IMR-90 (cell line): ENCODE data around the gene HMBS. TPM values are rescaled to one million over a fixed set of nuclear protein-coding genes. Genes with fewer than 3 reads are reported as not detected.

Experiments used
- ATAC-seq: fragments of 200-7000 bp; cut with Tn5 transposase; 2 replicates; pipeline ENCODE4 v1.9.1; 2020; ENCODE audit warnings: low read depth, mild to moderate bottlenecking, moderate library complexity
- BruUV-seq: library from RNA; stranded (reverse); fragments of 400-500 nt; replicated peaks from 2 replicates; lab custom pipeline; 2021; lab: Mats Ljungman, UMichigan
- CTCF ChIA-PET: fragments of 300-600 bp; formaldehyde crosslinking; extraction: SDS; loops from one replicate; lab custom pipeline; 2021; ENCODE audit warnings: antibody characterized with exemption; lab: Yijun Ruan, JAX
- POLR2A ChIA-PET: fragments of 300-600 bp; sonication (Branson Sonifier 250); formaldehyde crosslinking; loops from one replicate; lab custom pipeline; 2022; ENCODE audit warnings: antibody characterized with exemption; ENCODE audit not compliant: unreplicated experiment; lab: Charles Lee
- DNase-seq: peaks from one replicate; pipeline ENCODE4 v3.0.0; 2013
- H2AFZ ChIP-seq: replicated peaks from 2 replicates; pipeline ENCODE3; 2013; ENCODE audit warnings: low read length, mild to moderate bottlenecking; ENCODE audit not compliant: poor library complexity
- H2AK5ac ChIP-seq: 2 replicates; pipeline ENCODE4 v1.6.1; 2013; ENCODE audit warnings: low read depth, low read length, inconsistent platforms
- H2AK9ac ChIP-seq: replicated peaks from 2 replicates; pipeline ENCODE3; 2013; ENCODE audit warnings: mild to moderate bottlenecking, low read depth, low read length, moderate library complexity; ENCODE audit not compliant: poor library complexity
- H2BK120ac ChIP-seq: 2 replicates; pipeline ENCODE4 v1.6.1; 2013; ENCODE audit warnings: low read depth, low read length, inconsistent platforms
- H2BK15ac ChIP-seq: 3 replicates; pipeline ENCODE4 v1.6.1; 2013; ENCODE audit warnings: low read depth, low read length, inconsistent platforms
- H2BK20ac ChIP-seq: 2 replicates; pipeline ENCODE4 v1.6.1; 2013; ENCODE audit warnings: low read depth, mild to moderate bottlenecking, inconsistent platforms, low read length, moderate library complexity
- H2BK5ac ChIP-seq: 2 replicates; pipeline ENCODE4 v1.6.1; 2013; ENCODE audit warnings: mild to moderate bottlenecking, low read depth, low read length, inconsistent platforms; ENCODE audit not compliant: poor library complexity, severe bottlenecking
- H3K14ac ChIP-seq: replicated peaks from 2 replicates; pipeline ENCODE4 v1.6.1; 2013; ENCODE audit warnings: low read depth, low read length, inconsistent platforms
- H3K18ac ChIP-seq: 2 replicates; pipeline ENCODE4 v1.6.1; 2013; ENCODE audit warnings: low read depth, low read length, control low read depth
- H3K23ac ChIP-seq: 2 replicates; pipeline ENCODE4 v1.6.1; 2013; ENCODE audit warnings: low read depth, low read length, inconsistent platforms
- H3K27ac ChIP-seq: 2 replicates; pipeline ENCODE4 v1.5.1; 2013; ENCODE audit warnings: mild to moderate bottlenecking, control low read depth, low read length; ENCODE audit not compliant: insufficient read depth
- H3K27me3 ChIP-seq: 2 replicates; pipeline ENCODE4 v1.6.1; 2013; ENCODE audit warnings: low read length; ENCODE audit not compliant: control insufficient read depth, insufficient read depth
- H3K36me3 ChIP-seq: 2 replicates; pipeline ENCODE4 v1.6.1; 2013; ENCODE audit warnings: low read length, mixed read lengths; ENCODE audit not compliant: control insufficient read depth, insufficient read depth
- H3K4ac ChIP-seq: 2 replicates; pipeline ENCODE4 v1.6.1; 2013; ENCODE audit warnings: low read depth, low read length, inconsistent platforms
- H3K4me1 ChIP-seq: 2 replicates; pipeline ENCODE4 v1.6.1; 2013; ENCODE audit warnings: low read length, mixed read lengths; ENCODE audit not compliant: control insufficient read depth, insufficient read depth
- H3K4me2 ChIP-seq: 2 replicates; pipeline ENCODE4 v1.6.1; 2013; ENCODE audit warnings: low read depth, mild to moderate bottlenecking, control low read depth, low read length, moderate library complexity
- H3K4me3 ChIP-seq: 2 replicates; pipeline ENCODE4 v1.5.1; 2013; ENCODE audit warnings: low read depth, mild to moderate bottlenecking, control low read depth, low read length, moderate library complexity; ENCODE audit not compliant: insufficient read depth
- H3K56ac ChIP-seq: 2 replicates; pipeline ENCODE4 v1.6.1; 2013; ENCODE audit warnings: low read length, inconsistent platforms; ENCODE audit not compliant: insufficient read depth; ENCODE audit errors: extremely low read depth
- H3K79me1 ChIP-seq, 2 experiments: 2 replicates each; pipeline ENCODE4 v1.6.1; 2013; ENCODE audit warnings: low read length in 2 of 2, inconsistent platforms in 1 of 2, low read depth in 1 of 2
- H3K9ac ChIP-seq: 2 replicates; pipeline ENCODE4 v1.6.1; 2013; ENCODE audit warnings: low read depth, low read length, control low read depth
- H3K9me1 ChIP-seq: 2 replicates; pipeline ENCODE4 v1.6.1; 2013; ENCODE audit warnings: low read length, inconsistent platforms; ENCODE audit not compliant: insufficient read depth
- H3K9me3 ChIP-seq: 2 replicates; pipeline ENCODE4 v1.6.1; 2013; ENCODE audit warnings: low read length; ENCODE audit not compliant: control insufficient read depth, insufficient read depth
- H4K20me1 ChIP-seq: 2 replicates; pipeline ENCODE4 v1.6.1; 2013; ENCODE audit warnings: low read length, inconsistent platforms; ENCODE audit not compliant: insufficient read depth
- H4K5ac ChIP-seq: 2 replicates; pipeline ENCODE4 v1.6.1; 2013; ENCODE audit warnings: mild to moderate bottlenecking, low read depth, low read length, control low read depth
- H4K8ac ChIP-seq, 2 experiments: 2 replicates each; pipeline ENCODE4 v1.6.1; 2013; ENCODE audit warnings: low read depth in 2 of 2, low read length in 2 of 2, control low read depth in 1 of 2, inconsistent platforms in 1 of 2
- H4K91ac ChIP-seq: 2 replicates; pipeline ENCODE4 v1.6.1; 2013; ENCODE audit warnings: low read depth, low read length, inconsistent platforms; ENCODE audit not compliant: insufficient read depth
- CEBPB ChIP-seq: IDR thresholded peaks from 2 replicates; pipeline ENCODE4 v1.6.1; 2012; ENCODE audit warnings: low read depth, low read length, improper control_type of control experiment
- CHD1 ChIP-seq: IDR thresholded peaks from 2 replicates; pipeline ENCODE4 v1.6.1; 2012; ENCODE audit warnings: low read depth, low read length, improper control_type of control experiment
- CTCF ChIP-seq: conservative IDR thresholded peaks from 2 replicates; pipeline ENCODE4 v1.5.1; 2012; ENCODE audit warnings: mild to moderate bottlenecking, low read depth, low read length, improper control_type of control experiment
- ELK1 ChIP-seq: fragments of 150-350 bp; IDR thresholded peaks from 2 replicates; pipeline ENCODE4 v1.6.1; 2016; ENCODE audit warnings: low read depth, mild to moderate bottlenecking, low read length, moderate library complexity, borderline replicate concordance
- FOS ChIP-seq: fragments of 150-350 bp; IDR thresholded peaks from 2 replicates; pipeline ENCODE4 v1.6.1; 2016; ENCODE audit warnings: low read depth, low read length
- MAFK ChIP-seq: IDR thresholded peaks from 2 replicates; pipeline ENCODE4 v1.6.1; 2012; ENCODE audit warnings: low read depth, low read length, improper control_type of control experiment
- MXI1 ChIP-seq: IDR thresholded peaks from 2 replicates; pipeline ENCODE4 v1.6.1; 2012; ENCODE audit warnings: low read depth, mild to moderate bottlenecking, low read length, moderate library complexity, borderline replicate concordance
- NFE2L2 ChIP-seq: fragments of 150-350 bp; IDR thresholded peaks from 2 replicates; pipeline ENCODE4 v1.6.1; 2016; ENCODE audit warnings: low read depth, mild to moderate bottlenecking, low read length
- POLR2A ChIP-seq: IDR thresholded peaks from 2 replicates; pipeline ENCODE4 v1.6.1; 2012; ENCODE audit warnings: mild to moderate bottlenecking, low read depth, low read length
- RAD21 ChIP-seq: IDR thresholded peaks from 2 replicates; pipeline ENCODE4 v1.6.1; 2012; ENCODE audit warnings: low read length, improper control_type of control experiment
- RCOR1 ChIP-seq: IDR thresholded peaks from 2 replicates; pipeline ENCODE4 v1.6.1; 2012; ENCODE audit warnings: mild to moderate bottlenecking, low read length, improper control_type of control experiment; ENCODE audit not compliant: insufficient replicate concordance
- RFX5 ChIP-seq: IDR thresholded peaks from 2 replicates; pipeline ENCODE4 v1.8.0; 2012; ENCODE audit warnings: low read depth, mild to moderate bottlenecking, low read length, moderate library complexity
- SMC3 ChIP-seq: fragments of 150-350 bp; IDR thresholded peaks from 2 replicates; pipeline ENCODE4 v1.6.1; 2016; ENCODE audit warnings: low read depth, mild to moderate bottlenecking, antibody characterized with exemption, low read length, moderate library complexity
- USF2 ChIP-seq: fragments of 150-350 bp; IDR thresholded peaks from 2 replicates; pipeline ENCODE4 v1.6.1; 2017; ENCODE audit warnings: mild to moderate bottlenecking, antibody characterized with exemption, low read length, low read depth
- WGBS, 2 experiments: methylation state at CpG; one replicate each; pipeline versions ENCODE4 v1.1.5 to v1.1.7; 2013; ENCODE audit warnings: missing lambda C conversion rate in 2 of 2; ENCODE audit not compliant: insufficient read length in 1 of 2; ENCODE audit errors: extremely low coverage in 2 of 2; 5-methylcytosine and 5-hydroxymethylcytosine counted together
- dilution Hi-C: fragments of 300-500 bp; cut with HindIII; formaldehyde crosslinking; loops from one replicate; pipeline ENCODE4 v1.14.3; 2018; ENCODE audit warnings: low sequenced_read_pairs; ENCODE audit not compliant: unreplicated experiment
- in situ Hi-C: fragments of 300-500 bp; cut with MboI; formaldehyde crosslinking; loops from 3 replicates; pipeline ENCODE4 v1.14.3; 2019; ENCODE audit warnings: low sequenced_read_pairs, inconsistent platforms, mixed read lengths
- intact Hi-C: fragments of 100-400 bp; cut with micrococcal nuclease; formaldehyde crosslinking; loops from 2 replicates; pipeline ENCODE4 v1.10.0; 2022
- polyA plus RNA-seq, 3 experiments: library from polyadenylated mRNA; depleted of rRNA; stranded (reverse); fragments of >200 nt; gene quantifications; 2 replicates each; pipeline ENCODE4 v1.2.3, GENCODE V29; 2012; ENCODE audit warnings: low replicate concordance in 1 of 3
- total RNA-seq: library from RNA; depleted of rRNA; stranded (reverse); fragments of >200 nt; gene quantifications from 2 replicates; pipeline ENCODE4 v1.2.3, GENCODE V29; 2012

Gene HMBS
- total and polyA plus RNA-seq, 2 of the 4 experiments (the other 2 are of a cell fraction), result 17.9 to 59.5 TPM

- dilution Hi-C loops, result no loop called here
- Histone ChIP-seq H2BK120ac (no peak overlapping the region), H2BK20ac (no peak overlapping the region), H3K56ac (no peak overlapping the region), H3K9ac (no peak overlapping the region), H3K4me2 (no peak overlapping the region), H4K5ac (no peak overlapping the region), H2AK9ac (no peak overlapping the region), H2BK5ac (no peak overlapping the region), H3K23ac (no peak overlapping the region), H3K79me1 (peaks cover 15 to 49% of the 10 kb centered on the region in 2 experiments), H3K27ac (no peak overlapping the region), H3K9me1 (peaks cover 6% of the 10 kb centered on the region), H3K4me3 (no peak overlapping the region), H3K4me1 (peaks cover 3% of the 10 kb centered on the region), H4K20me1 (no peaks in the 10 kb centered on the region; the same call in 1 of the 2 replicates), H2AFZ (no peak overlapping the region), H3K18ac (no peak overlapping the region), H3K4ac (no peak overlapping the region), H4K8ac (no peak overlapping the region), H3K27me3 (no peaks in the 10 kb centered on the region), H3K36me3 (peaks cover 16% of the 10 kb centered on the region), H3K9me3 (no peaks in the 10 kb centered on the region), H4K91ac (no peak overlapping the region), H2AK5ac (no peak overlapping the region), H3K14ac (no peak overlapping the region), H2BK15ac (no peak overlapping the region)
- intact Hi-C loops, result no loop called here
- no TSS peak for BruUV-seq
- DNase-seq (no peak), ATAC-seq (no peak)
- TF ChIP-seq RFX5, result no peak
- TF ChIP-seq USF2, result no peak
- TF ChIP-seq MXI1, result no peak
- no peak for TF ChIP-seq POLR2A
- no peak for TF ChIP-seq SMC3
- TF ChIP-seq MAFK, result no peak
- no peak for TF ChIP-seq FOS
- TF ChIP-seq RCOR1, result no peak
- no peak for TF ChIP-seq RAD21
- no peak for TF ChIP-seq NFE2L2
- TF ChIP-seq CTCF, result no peak
- no peak for TF ChIP-seq CHD1
- no peak for TF ChIP-seq CEBPB
- TF ChIP-seq ELK1, result no peak
- ChIA-PET CTCF (interaction anchor here (1.1 kb wide), 1 partner anchor 19 kb away, joined by 3 read pairs; no protein-coding TSS in a partner anchor), POLR2A (interaction anchor here (0.7 kb wide), 1 partner anchor 43 kb away, joined by 3 read pairs; no protein-coding TSS in a partner anchor)
- in situ Hi-C loops, result no loop called here
- no CpG with 5 or more reads among the region's 6 CpGs for WGBS, 2 experiments
Measured at GRCh38 chr11:119125821-119126220, 41.1 kb downstream of the HMBS start.
